Bladder microvascular endothelial cell (primary cell): Measurements from ENCODE around the gene FLRT2. TPM values are rescaled to one million over a fixed set of nuclear protein-coding genes. Genes with fewer than 3 reads are reported as not detected.

Source experiments
- total RNA-seq: library from RNA; depleted of rRNA; stranded (reverse); fragments of >200 nt; gene quantifications from 2 replicates; pipeline ENCODE4 v1.2.3, GENCODE V29; 2014

FLRT2 gene, protein sequence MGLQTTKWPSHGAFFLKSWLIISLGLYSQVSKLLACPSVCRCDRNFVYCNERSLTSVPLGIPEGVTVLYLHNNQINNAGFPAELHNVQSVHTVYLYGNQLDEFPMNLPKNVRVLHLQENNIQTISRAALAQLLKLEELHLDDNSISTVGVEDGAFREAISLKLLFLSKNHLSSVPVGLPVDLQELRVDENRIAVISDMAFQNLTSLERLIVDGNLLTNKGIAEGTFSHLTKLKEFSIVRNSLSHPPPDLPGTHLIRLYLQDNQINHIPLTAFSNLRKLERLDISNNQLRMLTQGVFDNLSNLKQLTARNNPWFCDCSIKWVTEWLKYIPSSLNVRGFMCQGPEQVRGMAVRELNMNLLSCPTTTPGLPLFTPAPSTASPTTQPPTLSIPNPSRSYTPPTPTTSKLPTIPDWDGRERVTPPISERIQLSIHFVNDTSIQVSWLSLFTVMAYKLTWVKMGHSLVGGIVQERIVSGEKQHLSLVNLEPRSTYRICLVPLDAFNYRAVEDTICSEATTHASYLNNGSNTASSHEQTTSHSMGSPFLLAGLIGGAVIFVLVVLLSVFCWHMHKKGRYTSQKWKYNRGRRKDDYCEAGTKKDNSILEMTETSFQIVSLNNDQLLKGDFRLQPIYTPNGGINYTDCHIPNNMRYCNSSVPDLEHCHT
- total RNA-seq = 10.4 and 531 TPM in 2 replicates

DNA sequence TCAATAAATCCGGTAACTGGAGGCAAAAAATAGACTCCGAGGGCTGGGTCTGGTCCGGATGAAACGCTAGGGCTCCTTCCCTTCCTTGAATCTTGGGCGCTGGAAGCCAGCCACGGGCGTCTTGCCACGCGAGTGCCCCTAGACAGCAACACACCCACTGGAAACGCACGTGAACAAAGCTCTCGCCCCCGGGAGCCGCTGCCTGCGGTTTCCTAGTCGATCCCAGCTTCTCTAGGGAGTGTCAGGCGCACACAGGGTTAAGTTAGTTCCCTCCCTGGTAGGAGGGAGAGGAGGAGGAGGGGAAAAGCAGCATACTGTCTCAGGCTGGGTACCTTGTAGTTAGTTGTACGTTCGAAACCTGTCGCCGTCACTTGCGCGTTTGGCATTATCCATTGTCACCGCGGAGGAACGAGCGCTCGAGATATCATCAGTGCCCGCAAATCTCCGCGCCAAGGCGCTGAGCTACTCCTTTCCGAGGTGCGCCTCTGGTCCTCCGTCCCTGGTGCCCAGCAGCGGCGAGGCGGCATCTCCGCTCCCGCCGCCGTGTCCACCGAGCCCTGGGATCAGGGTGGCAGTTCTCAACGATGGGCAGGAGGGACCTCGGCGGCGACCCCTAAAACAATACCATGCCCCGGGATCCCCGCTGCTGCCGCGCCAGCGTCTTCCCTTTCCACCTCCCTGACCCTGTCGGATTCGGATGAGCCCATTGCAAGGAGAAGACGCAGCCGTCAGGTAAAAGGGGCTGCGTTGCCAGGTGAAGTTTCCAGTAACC is at the start of gene FLRT2:
TSS of gene FLRT2 (plus strand) at position 342 of the 772 bp plus-strand sequence. CDS start 91,371 bp downstream, outside the sequence.

